SK-MEL-5 (cell line): ENCODE results near the gene SUN2. TPM values are rescaled to one million over a fixed set of nuclear protein-coding genes. Genes with fewer than 3 reads are reported as not detected.
A peak's percentile ranks its signal among the peaks of the same experiment; 100 is the strongest.

Source experiments
- DNase-seq: peaks from one replicate; pipeline ENCODE4 v3.0.0-alpha.2; 2016; ENCODE audit warnings: low read depth, low spot score
- in situ Hi-C: cut with HindIII; loops from 2 replicates; pipeline ENCODE4 v1.10.0; 2016; ENCODE audit warnings: low sequenced_read_pairs, high pct_unique_total_duplicates, low pct_unique_long_range_greater_than_20kb
- total RNA-seq: library from RNA; depleted of rRNA; stranded (reverse); fragments of >200 nt; shearing (Covaris generic); gene quantifications from 2 replicates; pipeline ENCODE4 v1.2.3, GENCODE V29; 2014

SUN2 gene
- total RNA-seq, 1 experiment from 2014 or later = 30.7 TPM

DNA sequence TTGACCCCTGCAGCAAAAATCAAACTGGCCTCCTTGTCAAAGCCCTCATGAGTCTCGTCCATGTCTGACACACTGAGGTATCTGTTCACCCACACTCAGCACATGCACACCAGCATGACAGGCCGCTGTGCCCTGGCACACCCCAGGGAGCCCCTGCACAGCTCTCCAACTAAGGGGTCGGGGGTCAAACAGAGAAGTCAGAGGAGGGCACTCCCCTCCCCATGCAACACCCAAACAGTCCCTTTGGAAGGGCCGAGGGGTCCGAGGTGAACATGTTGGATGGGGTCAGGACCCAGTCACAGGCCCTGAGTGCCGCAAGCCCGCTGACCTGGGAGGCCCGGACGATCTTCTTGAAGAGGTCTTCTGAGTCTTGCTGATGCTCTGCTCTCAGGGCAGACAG is 14.6 kb downstream of the SUN2 start:
- DNase-seq = no peak
- in situ Hi-C loops = no loop called here

GRCh38 chr22:38740754-38741153 is 15.0 kb downstream of the SUN2 start:
- DNase-seq = no peak
- in situ Hi-C loops = no loop called here

DNA sequence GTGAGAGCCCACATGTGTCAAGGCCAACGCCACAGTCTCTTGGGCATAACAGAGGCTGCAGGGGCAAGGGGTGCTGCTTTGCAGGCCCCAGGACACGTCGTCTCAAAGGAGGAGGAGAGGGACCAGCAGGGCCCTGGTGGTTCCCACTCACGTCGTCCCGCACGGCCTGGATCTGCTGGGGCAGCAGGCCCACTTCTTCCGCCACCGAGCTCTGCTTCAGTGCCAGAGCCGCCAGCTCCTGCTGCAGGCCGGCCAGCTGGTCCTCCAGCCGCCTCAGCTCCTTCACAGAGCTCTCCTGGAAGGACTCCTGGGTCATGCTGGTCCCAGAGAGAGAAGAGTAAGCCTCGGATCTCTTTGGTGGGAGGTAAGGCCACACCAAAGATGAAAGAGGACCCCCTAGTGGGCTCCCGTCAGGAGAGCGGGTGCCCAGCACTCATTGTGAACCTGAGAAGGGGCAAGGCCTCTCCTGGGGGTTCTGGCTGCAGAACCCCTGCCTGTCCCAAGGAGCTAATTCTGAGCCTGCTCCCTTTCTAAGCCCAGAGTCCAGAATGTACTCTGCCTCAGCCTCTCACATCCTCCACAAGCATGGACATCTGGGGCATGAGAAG is 15.6 kb downstream of the SUN2 start:
- DNase-seq = no peak
- in situ Hi-C loops = no loop called here

GRCh38 chr22:38739300-38740055 is 16.3 kb downstream of the SUN2 start:
- no peak for DNase-seq
- in situ Hi-C loops = no loop called here

DNA sequence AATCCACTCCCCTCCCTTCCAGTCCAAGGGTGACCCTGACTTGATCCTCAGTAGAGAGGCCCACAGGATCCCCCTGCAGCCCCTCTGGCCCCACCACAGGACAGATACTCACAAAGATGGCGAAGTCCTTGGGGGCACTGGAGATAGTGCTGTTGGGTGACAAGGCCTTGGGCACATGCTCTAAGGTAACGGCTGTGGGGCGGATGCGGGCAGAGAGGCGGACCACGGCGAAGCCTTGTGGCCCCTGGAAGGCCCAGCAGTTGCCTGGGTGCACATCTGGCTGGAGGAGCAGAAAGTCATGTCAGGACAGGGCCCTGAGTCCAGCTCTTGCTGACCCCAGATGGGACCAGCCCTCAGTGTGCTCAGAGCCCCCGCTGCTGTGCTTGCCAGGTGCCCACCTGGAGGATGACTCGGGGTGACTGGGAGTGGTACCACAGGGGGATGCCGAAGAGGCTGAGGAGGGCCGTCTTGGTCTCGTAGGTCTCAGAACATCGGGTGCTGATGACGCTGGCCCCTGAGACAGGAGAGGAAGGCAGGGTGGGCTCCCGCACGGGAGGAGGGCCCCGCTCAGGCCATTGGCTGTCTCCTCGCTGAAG is 17.2 kb downstream of the SUN2 start:
- DNase-seq = no peak
- in situ Hi-C loops = no loop called here

DNA sequence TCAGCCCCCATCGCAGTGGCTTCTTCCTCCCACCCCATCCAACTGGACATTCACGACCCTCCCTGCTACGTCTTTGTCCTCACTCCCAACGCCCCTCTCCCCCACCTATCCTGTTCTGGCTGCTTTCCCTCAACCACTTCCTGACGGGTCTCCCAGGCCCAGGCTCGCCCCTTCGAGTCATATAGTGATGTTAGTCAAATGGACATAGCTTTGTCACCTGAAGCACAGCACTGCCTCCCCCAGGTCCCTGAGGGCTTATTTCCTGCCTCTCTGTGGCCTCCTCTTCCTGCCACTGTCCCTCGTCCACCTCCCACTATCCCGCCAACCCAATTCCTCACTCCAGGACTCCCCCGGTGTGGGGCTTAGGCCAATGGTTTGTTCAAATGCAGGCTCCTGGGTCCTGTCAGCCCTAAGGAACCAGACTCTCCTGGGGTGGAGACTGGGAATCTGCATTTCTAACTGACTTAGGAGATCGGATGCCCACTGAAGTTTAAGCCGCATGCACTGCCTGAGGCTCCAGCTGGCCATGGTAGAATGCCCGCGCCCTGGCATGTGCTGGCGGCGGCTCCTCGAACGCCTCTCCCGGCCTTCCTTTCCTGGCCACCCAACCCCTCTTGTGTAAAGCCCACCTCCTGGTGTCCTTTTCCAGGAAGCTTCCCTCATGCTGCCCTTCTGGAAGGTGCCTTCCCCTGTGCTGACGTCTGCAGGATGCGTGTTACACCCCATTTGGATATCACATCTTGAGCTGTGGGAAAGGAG is 18.3 kb downstream of the SUN2 start:
- DNase-seq = no peak
- in situ Hi-C loops = no loop called here

DNA sequence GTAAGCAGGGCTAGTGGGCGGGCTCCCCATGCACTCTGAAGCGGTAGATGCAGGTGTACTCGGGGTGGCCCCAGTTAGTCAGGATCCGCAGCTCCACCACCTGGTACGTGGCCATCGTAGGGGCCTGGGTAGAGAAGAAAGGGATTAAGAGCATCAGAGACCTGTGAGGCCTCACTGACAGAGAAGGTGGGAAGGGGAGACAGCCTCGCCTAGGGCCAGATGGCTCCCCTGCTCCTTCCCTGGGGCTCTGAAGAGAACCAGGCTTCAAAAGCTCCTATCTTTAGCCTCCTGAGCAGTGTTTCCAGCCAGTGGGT is 19.6 kb downstream of the SUN2 start:
- DNase-seq = no peak
- in situ Hi-C loops = no loop called here

- no peak for DNase-seq
- in situ Hi-C loops = no loop called here
Observed at GRCh38 chr22:38735465-38736256, 20.1 kb downstream of the SUN2 start.

- in situ Hi-C loops = no loop called here
Observed at GRCh38 chr22:38735126-38735464, 20.7 kb downstream of the SUN2 start.

GRCh38 chr22:38734421-38735100 is 21.2 kb downstream of the SUN2 start:
- DNase-seq = no peak
- in situ Hi-C loops = no loop called here

More at GRCh38 chr22:38735126-38735464, 20.7 kb downstream of the SUN2 start:
- no peak for DNase-seq

DNA sequence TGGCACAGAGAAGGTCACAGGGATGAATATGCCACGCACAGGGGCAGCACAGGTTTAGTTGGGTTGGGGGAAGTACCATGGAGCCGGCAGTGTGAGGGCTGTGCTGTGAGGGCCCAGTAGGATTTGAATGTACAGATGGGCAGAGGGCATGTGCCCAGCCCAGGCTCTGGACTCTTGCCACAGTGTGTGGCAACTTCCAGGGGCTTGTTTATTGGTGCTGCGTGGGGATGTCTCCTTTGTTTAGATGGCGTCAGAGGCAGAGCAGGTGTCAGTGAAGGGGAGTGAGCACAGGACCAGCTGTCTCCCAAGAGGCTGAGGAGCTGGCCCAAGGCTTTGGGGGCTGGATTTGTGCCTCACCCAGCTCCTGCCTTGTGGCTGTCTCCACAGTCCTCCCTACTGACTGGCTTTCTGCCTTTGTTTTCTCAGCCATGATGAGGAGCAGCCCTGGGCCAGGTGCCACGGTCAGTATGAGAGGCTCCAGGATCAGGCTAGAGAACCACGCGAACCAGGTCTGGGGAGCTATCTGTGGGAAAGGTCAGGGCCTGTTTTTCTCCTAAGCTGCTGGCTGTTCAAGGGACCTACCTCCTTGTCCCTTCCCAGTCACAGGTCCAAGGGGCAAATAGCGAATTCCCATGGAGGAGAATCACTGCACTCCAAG is 21.9 kb downstream of the SUN2 start:
- no peak for DNase-seq
- in situ Hi-C loops = no loop called here

DNA sequence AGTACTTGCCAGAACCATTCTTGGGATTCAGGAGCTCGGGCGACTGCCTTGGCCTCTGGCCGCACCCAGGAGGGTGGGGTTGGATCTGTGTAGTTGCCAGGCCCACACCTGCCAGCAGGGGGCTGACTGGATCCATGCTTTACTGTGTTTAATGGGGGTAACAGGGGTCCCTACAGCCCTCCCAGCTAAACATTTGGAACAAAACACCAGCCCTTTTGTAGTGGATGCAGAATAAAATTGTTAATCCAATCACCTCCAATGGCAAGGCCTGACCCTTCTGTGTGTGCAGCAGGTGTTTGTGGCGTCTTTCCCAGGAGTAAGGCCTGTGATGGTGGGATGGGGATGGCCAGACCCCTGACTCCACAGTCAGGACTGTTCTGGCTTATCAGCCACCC is 22.5 kb downstream of the SUN2 start:
- in situ Hi-C loops = no loop called here
- DNase-seq = peak; percentile 33

GRCh38 chr22:38732251-38732815 is 23.5 kb downstream of the SUN2 start:
- DNase-seq = no peak
- in situ Hi-C loops = no loop called here

GRCh38 chr22:38731703-38732161 is 24.1 kb downstream of the SUN2 start:
- in situ Hi-C loops = no loop called here
- no peak for DNase-seq

GRCh38 chr22:38730411-38730871 is 25.4 kb downstream of the SUN2 start:
- in situ Hi-C loops = no loop called here
- DNase-seq = no peak

DNA sequence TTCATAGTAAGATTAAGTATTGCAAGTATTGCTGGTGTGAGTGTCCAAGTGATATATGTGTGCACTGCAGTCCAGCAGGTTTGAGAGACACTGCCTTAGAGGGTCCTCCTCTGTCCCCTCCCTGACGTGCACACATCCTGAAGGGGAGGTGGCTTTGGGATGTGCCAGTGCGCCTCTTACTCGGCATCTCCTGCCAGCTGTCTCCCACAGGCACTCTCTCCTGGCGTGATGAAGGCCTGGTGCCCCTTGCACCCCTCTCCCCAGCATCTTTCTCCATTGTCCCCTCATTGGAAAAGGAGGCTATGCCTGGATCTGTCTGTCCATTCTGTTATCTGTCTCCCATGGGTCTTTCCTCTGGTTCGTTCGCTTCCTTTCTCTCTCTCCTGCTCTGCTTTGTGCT is 25.9 kb downstream of the SUN2 start:
- in situ Hi-C loops = no loop called here
- no peak for DNase-seq
